M059J (cell line): Measurements from ENCODE around the gene TNFRSF1A. TPM values are rescaled to one million over a fixed set of nuclear protein-coding genes. Genes with fewer than 3 reads are reported as not detected.
"Not testable (repeated sequence)": the region's sequence is repeated elsewhere in the genome, so short reads cannot be mapped to it uniquely, and the experiment has no call there.

ENCODE experiments used
- DNase-seq: peaks from one replicate; pipeline ENCODE4 v3.0.0-alpha.2; 2012; ENCODE audit warnings: low read depth
- total RNA-seq: library from RNA; depleted of rRNA; stranded (reverse); fragments of >200 nt; shearing (Covaris generic); gene quantifications from 2 replicates; pipeline ENCODE4 v1.2.3, GENCODE V29; 2014

The TNFRSF1A gene
- total RNA-seq, 1 experiment from 2014 or later = 233 TPM

- DNase-seq = no peak
Measured at GRCh38 chr12:6358881-6359280, 17.0 kb upstream of the TNFRSF1A start.

- DNase-seq = no peak
Measured at GRCh38 chr12:6356374-6356820, 14.5 kb upstream of the TNFRSF1A start.

GRCh38 chr12:6355491-6356373 lies 13.9 kb upstream of the TNFRSF1A start:
- no peak for DNase-seq

GRCh38 chr12:6354495-6355393 lies 12.9 kb upstream of the TNFRSF1A start:
- no peak for DNase-seq

- DNase-seq = no peak
Measured at GRCh38 chr12:6352193-6353173, 10.6 kb upstream of the TNFRSF1A start.

- DNase-seq = no peak
Measured at GRCh38 chr12:6351622-6352021, 9.7 kb upstream of the TNFRSF1A start.

GRCh38 chr12:6347367-6348338 lies 5.8 kb upstream of the TNFRSF1A start:
- peak; percentile 66 for DNase-seq

- DNase-seq = no peak
Measured at GRCh38 chr12:6346942-6347341, 5.1 kb upstream of the TNFRSF1A start.

- DNase-seq = peak; percentile 33
Measured at GRCh38 chr12:6346235-6346832, 4.5 kb upstream of the TNFRSF1A start.

- peak; percentile 99 for DNase-seq
Measured at GRCh38 chr12:6345319-6346091, 3.6 kb upstream of the TNFRSF1A start.

GRCh38 chr12:6344101-6344660 lies 2.3 kb upstream of the TNFRSF1A start:
- not testable (repeated sequence) for DNase-seq

GRCh38 chr12:6343518-6343917 lies 1.6 kb upstream of the TNFRSF1A start:
- no peak for DNase-seq

- no peak for DNase-seq
Measured at GRCh38 chr12:6342140-6342889, 439 bp upstream of the TNFRSF1A start.

- no peak for DNase-seq
Measured at GRCh38 chr12:6340745-6341416, 995 bp downstream of the TNFRSF1A start.

- DNase-seq = peak; percentile 75
Measured at GRCh38 chr12:6340032-6340638, 1.7 kb downstream of the TNFRSF1A start.

- DNase-seq = no peak
Measured at GRCh38 chr12:6338955-6339354, 2.9 kb downstream of the TNFRSF1A start.

- DNase-seq = not testable (repeated sequence)
Measured at GRCh38 chr12:6338536-6338935, 3.3 kb downstream of the TNFRSF1A start.
